Uterus (tissue), 2 donors: Measurements from ENCODE around the gene ZNF552.

Source experiments
- POLR2A ChIP-seq, 2 donors: fragments of 450-650 bp; IDR thresholded peaks; one replicate each; pipeline ENCODE4 v1.6.1; 2016; ENCODE audit warnings: antibody characterized with exemption in 2 of 2, mild to moderate bottlenecking in 1 of 2, moderate library complexity in 1 of 2
- TF ChIP-seq, protein P1 (sequence below), 4 experiments: fragments of 200-600 bp in 2 of 4; fragments of 450-650 bp in 2 of 4; sonication (generic) in 2 of 4; IDR thresholded peaks; one replicate each; pipeline ENCODE4 v1.5.1; 2016 to 2019; ENCODE audit warnings: antibody characterized with exemption in 4 of 4, mild to moderate bottlenecking in 2 of 4, moderate library complexity in 1 of 4

GRCh38 chr19:57825511-57825910 lies 10.8 kb upstream of the ZNF552 start:
- TF ChIP-seq, protein P1, sequence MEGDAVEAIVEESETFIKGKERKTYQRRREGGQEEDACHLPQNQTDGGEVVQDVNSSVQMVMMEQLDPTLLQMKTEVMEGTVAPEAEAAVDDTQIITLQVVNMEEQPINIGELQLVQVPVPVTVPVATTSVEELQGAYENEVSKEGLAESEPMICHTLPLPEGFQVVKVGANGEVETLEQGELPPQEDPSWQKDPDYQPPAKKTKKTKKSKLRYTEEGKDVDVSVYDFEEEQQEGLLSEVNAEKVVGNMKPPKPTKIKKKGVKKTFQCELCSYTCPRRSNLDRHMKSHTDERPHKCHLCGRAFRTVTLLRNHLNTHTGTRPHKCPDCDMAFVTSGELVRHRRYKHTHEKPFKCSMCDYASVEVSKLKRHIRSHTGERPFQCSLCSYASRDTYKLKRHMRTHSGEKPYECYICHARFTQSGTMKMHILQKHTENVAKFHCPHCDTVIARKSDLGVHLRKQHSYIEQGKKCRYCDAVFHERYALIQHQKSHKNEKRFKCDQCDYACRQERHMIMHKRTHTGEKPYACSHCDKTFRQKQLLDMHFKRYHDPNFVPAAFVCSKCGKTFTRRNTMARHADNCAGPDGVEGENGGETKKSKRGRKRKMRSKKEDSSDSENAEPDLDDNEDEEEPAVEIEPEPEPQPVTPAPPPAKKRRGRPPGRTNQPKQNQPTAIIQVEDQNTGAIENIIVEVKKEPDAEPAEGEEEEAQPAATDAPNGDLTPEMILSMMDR (IDR thresholded peaks at IDR 0.05) = no peak
- no peak for TF ChIP-seq POLR2A (IDR thresholded peaks at IDR 0.05)
